Measurements from ENCODE around the gene DNAJB8.

DNAJB8 gene

DNA sequence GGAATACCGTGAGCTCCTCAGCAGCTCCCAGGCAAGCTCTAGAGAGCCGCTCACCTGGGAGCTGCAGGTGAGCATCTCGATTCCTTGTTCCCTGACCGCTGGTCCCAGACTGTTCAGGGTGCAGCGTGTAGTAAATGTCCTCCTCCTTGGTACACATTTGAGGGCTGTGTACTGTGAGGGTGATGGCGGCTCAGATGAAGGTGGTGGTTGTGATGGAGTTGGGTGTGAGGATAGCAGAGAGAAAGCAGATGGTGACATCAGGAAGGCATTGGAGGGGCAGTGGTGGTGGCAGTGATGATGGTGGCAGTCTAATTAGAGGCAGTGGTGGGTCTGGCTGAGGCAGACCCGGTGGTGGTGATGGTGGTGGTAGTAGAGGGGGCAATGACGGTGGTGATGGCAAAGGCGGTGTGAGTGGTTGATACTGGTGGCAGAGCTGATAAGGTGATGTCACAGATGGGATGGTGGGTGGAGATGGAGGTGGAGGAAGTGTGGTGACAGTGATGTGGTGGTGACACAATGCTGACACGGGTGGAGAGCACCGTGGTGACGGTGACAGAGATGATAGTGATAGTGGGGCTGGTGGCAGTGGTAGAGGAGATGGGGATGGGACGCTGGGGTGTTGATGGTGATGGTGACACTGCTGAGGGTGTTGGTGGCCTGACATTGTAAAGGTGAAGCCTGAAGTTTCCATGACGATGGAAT, at the start of gene DNAJB8:
Gene DNAJB8, minus strand, starts transcription at position 51 of the 702 bp plus-strand sequence. CDS start 3,645 bp downstream, outside the sequence.
- TF ChIP-seq, protein P1, sequence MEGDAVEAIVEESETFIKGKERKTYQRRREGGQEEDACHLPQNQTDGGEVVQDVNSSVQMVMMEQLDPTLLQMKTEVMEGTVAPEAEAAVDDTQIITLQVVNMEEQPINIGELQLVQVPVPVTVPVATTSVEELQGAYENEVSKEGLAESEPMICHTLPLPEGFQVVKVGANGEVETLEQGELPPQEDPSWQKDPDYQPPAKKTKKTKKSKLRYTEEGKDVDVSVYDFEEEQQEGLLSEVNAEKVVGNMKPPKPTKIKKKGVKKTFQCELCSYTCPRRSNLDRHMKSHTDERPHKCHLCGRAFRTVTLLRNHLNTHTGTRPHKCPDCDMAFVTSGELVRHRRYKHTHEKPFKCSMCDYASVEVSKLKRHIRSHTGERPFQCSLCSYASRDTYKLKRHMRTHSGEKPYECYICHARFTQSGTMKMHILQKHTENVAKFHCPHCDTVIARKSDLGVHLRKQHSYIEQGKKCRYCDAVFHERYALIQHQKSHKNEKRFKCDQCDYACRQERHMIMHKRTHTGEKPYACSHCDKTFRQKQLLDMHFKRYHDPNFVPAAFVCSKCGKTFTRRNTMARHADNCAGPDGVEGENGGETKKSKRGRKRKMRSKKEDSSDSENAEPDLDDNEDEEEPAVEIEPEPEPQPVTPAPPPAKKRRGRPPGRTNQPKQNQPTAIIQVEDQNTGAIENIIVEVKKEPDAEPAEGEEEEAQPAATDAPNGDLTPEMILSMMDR (conservative IDR thresholded peaks at IDR 0.05) = no peak
- no peak within 1 kb of the TSS for H3K27ac ChIP-seq

DNA sequence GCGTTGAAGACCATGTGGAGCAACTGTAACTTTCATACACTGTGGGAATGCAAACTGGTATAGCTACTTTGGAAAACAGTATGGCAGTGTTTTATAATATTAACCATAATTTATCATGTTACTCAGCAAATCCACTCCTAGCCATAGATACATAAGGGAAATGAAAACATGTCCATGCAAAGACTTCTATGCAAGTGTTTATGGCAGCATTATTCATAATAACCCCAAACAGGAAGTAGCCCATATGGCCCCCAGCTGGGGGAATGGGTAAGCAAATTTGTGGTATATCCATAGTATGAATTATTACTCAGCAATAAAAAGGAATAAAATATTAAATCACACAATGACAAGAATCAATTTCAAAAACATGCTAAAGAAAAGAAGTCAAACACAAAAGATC, 49.3 kb upstream of the DNAJB8 start:
- no peak overlapping the region for H3K27ac ChIP-seq

DNA sequence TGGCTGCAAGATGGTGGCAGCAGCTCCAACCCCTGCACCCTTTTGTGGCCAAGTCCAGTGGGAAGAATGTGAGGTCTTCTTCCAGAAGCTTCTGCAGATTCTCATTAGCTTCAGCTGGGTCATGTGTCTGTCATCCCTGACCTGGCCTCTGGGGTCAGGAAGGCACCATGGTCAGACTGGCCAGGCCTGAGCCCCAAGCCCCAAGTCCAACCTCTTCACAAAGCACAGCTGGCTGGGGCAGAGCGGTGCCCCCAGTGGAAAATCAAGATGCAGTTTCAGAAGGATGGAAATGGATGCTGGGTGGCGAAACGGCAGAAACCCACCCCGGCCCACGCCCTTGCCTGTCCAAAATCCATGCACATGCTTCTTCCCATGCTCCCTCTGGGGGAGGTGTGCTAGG, 42.2 kb upstream of the DNAJB8 start:
- no peak overlapping the region for H3K27ac ChIP-seq
- TF ChIP-seq, protein P1 (conservative IDR thresholded peaks at IDR 0.05) = no peak

More for the DNA sequence above, 49.3 kb upstream of the DNAJB8 start:
- TF ChIP-seq, protein P1 (conservative IDR thresholded peaks at IDR 0.05) = no peak

DNA sequence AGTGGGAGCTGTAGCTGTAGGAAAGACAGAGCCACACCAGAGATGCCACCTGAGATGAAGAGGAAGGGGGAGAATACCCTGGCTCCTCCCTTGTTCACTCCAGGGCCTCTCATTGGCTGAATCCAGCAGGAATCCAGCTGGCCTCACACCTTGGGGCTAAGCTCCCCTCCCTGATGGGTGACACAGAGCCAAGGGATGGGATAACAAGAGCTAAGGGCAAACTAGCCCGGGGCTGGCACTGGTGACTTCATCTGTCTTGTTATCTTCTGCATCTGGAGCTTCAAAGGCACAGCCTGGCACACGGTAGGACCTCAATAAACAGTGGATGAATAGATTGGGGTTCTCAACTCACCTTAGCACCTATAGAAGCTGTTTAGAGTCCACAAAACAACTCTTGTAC, 40.1 kb upstream of the DNAJB8 start:
- H3K27ac ChIP-seq = no peak overlapping the region
- TF ChIP-seq, protein P1 (conservative IDR thresholded peaks at IDR 0.05) = no peak

DNA sequence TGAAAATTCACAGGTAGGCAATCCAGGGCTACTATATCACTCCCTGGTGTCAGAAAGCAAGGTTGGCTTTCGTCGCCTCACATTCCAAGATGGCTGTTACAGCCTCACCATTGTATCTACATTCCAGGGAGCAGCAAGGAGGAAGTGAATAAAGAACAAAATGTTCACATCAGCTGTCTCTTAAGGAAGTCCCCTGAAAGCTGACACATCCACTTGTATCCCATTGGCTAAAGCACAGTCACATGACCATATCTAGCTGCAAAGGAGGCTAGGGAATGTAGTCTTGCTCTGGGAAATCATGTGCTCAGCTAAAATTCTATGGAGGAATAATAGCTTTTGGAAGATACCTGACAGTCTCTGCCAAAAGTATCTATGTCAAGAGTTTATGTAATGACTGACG, 39.1 kb upstream of the DNAJB8 start:
- TF ChIP-seq, protein P1 (conservative IDR thresholded peaks at IDR 0.05) = no peak
- no peak overlapping the region for H3K27ac ChIP-seq

DNA sequence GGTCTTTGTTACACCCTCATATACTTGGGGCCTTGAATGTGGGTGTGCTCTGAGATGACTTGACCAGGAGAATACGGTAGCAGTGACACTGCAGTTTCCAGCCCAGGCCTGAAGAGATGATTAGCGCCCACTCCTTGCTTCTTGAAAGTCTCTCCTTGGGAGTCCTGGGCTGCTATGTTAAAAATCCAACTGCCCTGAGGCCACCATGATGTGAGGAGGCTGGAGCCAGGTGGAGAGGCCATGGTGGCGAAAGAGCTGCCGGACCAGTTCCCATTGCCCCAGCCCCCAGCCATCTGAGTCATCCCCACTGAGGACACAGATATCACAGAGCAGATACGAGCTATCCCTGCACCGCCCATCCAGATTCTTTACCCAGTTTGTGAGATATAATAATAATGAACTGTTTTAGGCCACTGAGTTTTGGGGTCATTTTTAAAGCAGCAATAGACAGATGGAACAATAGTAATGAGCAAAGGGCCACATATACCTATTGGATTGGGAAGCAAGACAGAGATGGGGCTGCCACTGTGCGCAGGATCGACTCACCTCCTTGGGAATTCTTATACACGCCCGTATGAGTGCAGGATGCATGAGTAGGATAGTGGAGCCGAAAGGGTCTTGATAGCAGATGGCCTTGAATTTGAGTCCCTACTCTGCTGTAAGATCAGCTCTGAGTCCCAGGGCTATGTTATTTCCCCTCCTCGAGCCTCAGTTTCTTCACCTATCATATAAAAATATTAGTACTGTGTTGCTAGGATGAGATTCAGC, 38.5 kb upstream of the DNAJB8 start:
- TF ChIP-seq, protein P1 (conservative IDR thresholded peaks at IDR 0.05) = no peak
- no peak overlapping the region for H3K27ac ChIP-seq

DNA sequence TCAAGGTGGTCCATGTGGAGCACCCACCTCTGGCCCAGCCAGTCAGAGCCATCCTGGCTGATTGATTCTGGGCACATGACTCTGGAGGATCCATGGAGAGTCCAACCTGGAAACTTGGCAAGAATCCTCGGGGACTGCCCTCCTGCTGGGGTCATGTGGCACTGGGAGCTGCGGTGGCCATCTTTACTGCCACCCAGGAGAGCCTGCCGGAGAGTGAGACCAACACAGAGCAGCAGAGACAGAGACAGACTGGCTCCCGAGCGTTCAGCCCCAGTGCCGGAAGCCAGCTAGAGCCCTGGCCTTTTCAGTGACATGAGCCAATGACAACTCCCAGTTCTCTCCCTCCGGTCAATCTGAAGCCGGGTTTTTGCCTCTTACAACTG, 37.8 kb upstream of the DNAJB8 start:
- no peak overlapping the region for H3K27ac ChIP-seq

More for the DNA sequence above, 37.8 kb upstream of the DNAJB8 start:
- TF ChIP-seq, protein P1 (conservative IDR thresholded peaks at IDR 0.05) = no peak
